HEK293 (cell line): Measurements from ENCODE around the gene ACOT7.

Experiments
- HOXA7 ChIP-seq: sonication (generic); formaldehyde crosslinking; IDR thresholded peaks from 2 replicates; pipeline ENCODE4 v1.8.1; 2022; ENCODE audit warnings: missing genetic modification reagents, borderline replicate concordance
- SETDB1 ChIP-seq: IDR thresholded peaks from one replicate; pipeline ENCODE4 v1.6.1; 2017; ENCODE audit warnings: mild to moderate bottlenecking, low read length, moderate library complexity, mixed read lengths; ENCODE audit not compliant: insufficient read length
- ZNF146 ChIP-seq: fragments of 450-650 bp; formaldehyde crosslinking; IDR thresholded peaks from 2 replicates; pipeline ENCODE4 v1.5.1; 2016; ENCODE audit warnings: missing biosample characterization, missing genetic modification characterization
- ZXDB ChIP-seq: fragments of 450-650 bp; formaldehyde crosslinking; IDR thresholded peaks from 2 replicates; pipeline ENCODE4 v1.5.1; 2016; ENCODE audit warnings: missing biosample characterization, missing genetic modification characterization
- TF ChIP-seq, protein P1 (sequence below): fragments of 450-650 bp; formaldehyde crosslinking; IDR thresholded peaks from 2 replicates; pipeline ENCODE4 v1.5.1; 2016; ENCODE audit warnings: missing biosample characterization, missing genetic modification characterization

DNA sequence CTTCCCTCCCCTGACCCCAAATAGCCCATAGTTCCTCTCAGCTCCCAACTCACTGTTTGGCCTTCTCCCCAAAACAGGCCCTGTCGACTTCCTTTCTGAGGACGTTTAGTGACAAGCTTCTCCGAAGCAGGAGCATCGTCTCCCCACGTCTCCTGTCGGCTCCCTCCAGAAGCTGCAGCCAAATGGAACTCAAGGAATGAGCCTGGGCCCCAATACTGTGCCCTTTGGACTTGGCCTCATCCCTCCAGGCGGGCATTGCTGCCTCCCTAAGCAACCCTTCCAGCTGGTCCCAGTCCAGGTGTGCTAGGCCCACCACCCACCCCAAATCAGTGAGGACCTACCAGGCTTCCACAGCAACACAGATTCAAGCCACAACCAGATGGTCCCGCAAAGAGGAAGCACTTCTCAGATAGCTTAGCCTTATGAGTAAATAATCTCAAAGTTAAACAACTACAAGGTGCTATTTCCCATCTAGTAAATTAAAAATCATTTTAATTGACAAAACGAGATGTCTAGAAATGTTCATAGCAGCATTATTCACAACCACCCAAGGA lies 33.0 kb downstream of the ACOT7 start:
- no peak for TF ChIP-seq HOXA7 (CRISPR knock-in tag)
- no peak for TF ChIP-seq ZXDB (tag by site-specific recombination)
- no peak for TF ChIP-seq ZNF146 (tag by site-specific recombination)
- TF ChIP-seq, protein P1, sequence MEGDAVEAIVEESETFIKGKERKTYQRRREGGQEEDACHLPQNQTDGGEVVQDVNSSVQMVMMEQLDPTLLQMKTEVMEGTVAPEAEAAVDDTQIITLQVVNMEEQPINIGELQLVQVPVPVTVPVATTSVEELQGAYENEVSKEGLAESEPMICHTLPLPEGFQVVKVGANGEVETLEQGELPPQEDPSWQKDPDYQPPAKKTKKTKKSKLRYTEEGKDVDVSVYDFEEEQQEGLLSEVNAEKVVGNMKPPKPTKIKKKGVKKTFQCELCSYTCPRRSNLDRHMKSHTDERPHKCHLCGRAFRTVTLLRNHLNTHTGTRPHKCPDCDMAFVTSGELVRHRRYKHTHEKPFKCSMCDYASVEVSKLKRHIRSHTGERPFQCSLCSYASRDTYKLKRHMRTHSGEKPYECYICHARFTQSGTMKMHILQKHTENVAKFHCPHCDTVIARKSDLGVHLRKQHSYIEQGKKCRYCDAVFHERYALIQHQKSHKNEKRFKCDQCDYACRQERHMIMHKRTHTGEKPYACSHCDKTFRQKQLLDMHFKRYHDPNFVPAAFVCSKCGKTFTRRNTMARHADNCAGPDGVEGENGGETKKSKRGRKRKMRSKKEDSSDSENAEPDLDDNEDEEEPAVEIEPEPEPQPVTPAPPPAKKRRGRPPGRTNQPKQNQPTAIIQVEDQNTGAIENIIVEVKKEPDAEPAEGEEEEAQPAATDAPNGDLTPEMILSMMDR (tag by site-specific recombination): no peak
- no peak for TF ChIP-seq SETDB1
